CD8-positive, alpha-beta memory T cell (primary cell): Measurements from ENCODE around the gene IL32. TPM values are rescaled to one million over a fixed set of nuclear protein-coding genes. Genes with fewer than 3 reads are reported as not detected.

Experiments
- CTCF ChIA-PET: fragments of 350-600 bp; sonication (Branson Sonifier 250); formaldehyde crosslinking; loops from one replicate; lab custom pipeline; 2021; ENCODE audit warnings: antibody characterized with exemption; lab: Charles Lee
- POLR2A ChIA-PET: fragments of 350-600 bp; sonication (Branson Sonifier 250); formaldehyde crosslinking; loops from one replicate; lab custom pipeline; 2021; ENCODE audit warnings: antibody characterized with exemption; lab: Charles Lee
- DNase-seq, 5 donors: peaks; one replicate each; pipeline versions ENCODE4 v3.0.0 to v3.0.0-alpha.2; 2020 to 2022; ENCODE audit warnings: mixed read lengths in 1 of 5
- H3K27ac ChIP-seq: one replicate; pipeline ENCODE4 v1.7.0; 2013; ENCODE audit warnings: low read depth, mild to moderate bottlenecking, low read length, moderate library complexity
- H3K27me3 ChIP-seq: 2 replicates; pipeline ENCODE4 v1.7.0; 2013; ENCODE audit warnings: low read length, mild to moderate bottlenecking; ENCODE audit not compliant: insufficient read depth, poor library complexity, severe bottlenecking
- H3K36me3 ChIP-seq: 2 replicates; pipeline ENCODE4 v1.7.0; 2013; ENCODE audit warnings: mild to moderate bottlenecking, low read length, moderate library complexity; ENCODE audit not compliant: insufficient read depth
- H3K4me1 ChIP-seq: 2 replicates; pipeline ENCODE4 v1.7.0; 2013; ENCODE audit warnings: mild to moderate bottlenecking, low read length, moderate library complexity; ENCODE audit not compliant: insufficient read depth
- H3K4me3 ChIP-seq: 2 replicates; pipeline ENCODE4 v1.7.0; 2013; ENCODE audit warnings: mild to moderate bottlenecking, low read length
- H3K9me3 ChIP-seq: 2 replicates; pipeline ENCODE4 v1.7.0; 2013; ENCODE audit warnings: mild to moderate bottlenecking, low read length
- H3K27ac Mint-ChIP-seq, 8 donors: one replicate each; pipeline ENCODE4 v1.8.0; 2020 to 2021; ENCODE audit warnings: mixed read lengths in 8 of 8, mild to moderate bottlenecking in 6 of 8, inconsistent platforms in 3 of 8, moderate library complexity in 3 of 8
- H3K27me3 Mint-ChIP-seq, 2 donors: one replicate each; pipeline ENCODE4 v1.8.0; 2020 to 2021; ENCODE audit warnings: mixed read lengths in 2 of 2, mild to moderate bottlenecking in 1 of 2, moderate library complexity in 1 of 2
- H3K36me3 Mint-ChIP-seq, 3 donors: one replicate each; pipeline ENCODE4 v1.8.0; 2020 to 2021; ENCODE audit warnings: mixed read lengths in 3 of 3, inconsistent platforms in 1 of 3, mild to moderate bottlenecking in 1 of 3
- H3K4me1 Mint-ChIP-seq, 3 donors: one replicate each; pipeline ENCODE4 v1.8.0; 2020 to 2021; ENCODE audit warnings: mixed read lengths in 3 of 3, inconsistent platforms in 1 of 3, mild to moderate bottlenecking in 1 of 3
- H3K4me3 Mint-ChIP-seq, 7 donors: one replicate each; pipeline ENCODE4 v1.8.0; 2020 to 2021; ENCODE audit warnings: mixed read lengths in 7 of 7, mild to moderate bottlenecking in 6 of 7, moderate library complexity in 4 of 7, inconsistent platforms in 2 of 7
- H3K9me3 Mint-ChIP-seq, 5 donors: one replicate each; pipeline ENCODE4 v1.8.0; 2020 to 2022; ENCODE audit warnings: mixed read lengths in 5 of 5, mild to moderate bottlenecking in 3 of 5, moderate library complexity in 2 of 5, inconsistent platforms in 1 of 5
- polyA plus RNA-seq: library from polyadenylated mRNA; unstranded; fragments of 300-500 nt; fragmentation: Illumina TruSeq; gene quantifications from one replicate; pipeline ENCODE4 v1.2.3, GENCODE V29; 2021
- total RNA-seq, 2 experiments: library from RNA; stranded (reverse); gene quantifications; one replicate each; pipeline ENCODE4 v1.2.3, GENCODE V29; 2021

IL32 gene
- total and polyA plus RNA-seq, 3 experiments from 2014 or later, result 975 to 3,843 (median 992) TPM

DNA sequence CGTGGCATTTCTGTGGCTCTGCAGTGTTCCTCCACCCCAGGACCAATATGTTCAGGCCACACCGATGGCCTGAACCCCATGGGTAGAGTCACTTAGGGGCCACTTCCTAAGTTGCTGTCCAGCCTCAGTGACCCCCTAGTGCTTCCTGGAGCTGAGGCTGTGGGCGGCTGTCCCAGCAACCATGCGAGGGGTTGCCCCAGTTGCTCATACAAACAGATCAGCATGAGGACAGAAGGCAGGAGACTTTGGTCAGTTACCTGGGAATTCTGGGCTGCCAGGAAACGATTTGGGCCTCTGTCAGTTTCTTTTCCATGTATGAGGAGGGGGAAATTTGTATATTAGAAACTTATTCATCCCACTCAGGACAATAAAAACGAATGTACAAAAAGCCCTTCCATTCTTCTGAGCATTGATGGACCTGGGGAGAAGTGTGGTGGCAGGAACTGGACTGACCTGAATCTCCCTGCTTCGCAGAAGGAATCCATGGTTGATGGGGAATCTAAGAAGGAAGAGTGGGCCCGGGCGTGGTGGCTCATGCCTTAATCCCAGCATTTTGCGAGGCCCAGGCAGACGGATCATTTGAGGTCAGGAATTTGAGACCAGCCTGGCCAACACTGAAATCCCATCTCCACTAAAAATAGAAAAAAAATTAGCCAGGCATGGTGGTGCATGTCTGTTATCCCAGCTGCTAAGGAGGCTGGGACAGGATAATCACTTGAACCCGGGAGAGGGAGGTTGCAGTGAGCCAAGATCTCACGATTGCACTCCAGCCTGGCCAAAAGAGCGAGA, 4.9 kb upstream of the IL32 start:
- Histone ChIP-seq H3K27me3 (no peaks in the 10 kb centered on the region), H3K9me3 (no peaks in the 10 kb centered on the region), H3K36me3 (no peaks in the 10 kb centered on the region), H3K4me1 (peaks cover 52% of the 10 kb centered on the region), H3K27ac (peak overlapping the region; percentile 75), H3K4me3 (peak overlapping the region; percentile 71)
- H3K27ac Mint-ChIP-seq, result peak overlapping the region; percentile 57 to 97 (median 90)
- peak overlapping the region; percentile 81 to 97 (median 89) for H3K4me3 Mint-ChIP-seq
- H3K27me3 Mint-ChIP-seq, result no peaks in the 10 kb centered on the region
- peaks cover 0 to 16% (median under 1%) of the 10 kb centered on the region in 3 donors for H3K36me3 Mint-ChIP-seq
- ChIA-PET POLR2A (interaction anchor here (2.4 to 2.8 kb wide), 2 partner anchors 15 to 69 kb away, joined by 27 to 28 read pairs; no protein-coding TSS in a partner anchor), CTCF (interaction anchor here (1.0 to 10.5 kb wide), 15 partner anchors 9 to 107 kb away, joined by 3 to 190 read pairs (median 10); partner anchors contain the start of genes MMP25, ZNF213 and ZSCAN10)
- peaks cover 44 to 77% (median 61%) of the 10 kb centered on the region in 3 donors for H3K4me1 Mint-ChIP-seq
- no peaks in the 10 kb centered on the region for H3K9me3 Mint-ChIP-seq
- no peak for DNase-seq

DNA sequence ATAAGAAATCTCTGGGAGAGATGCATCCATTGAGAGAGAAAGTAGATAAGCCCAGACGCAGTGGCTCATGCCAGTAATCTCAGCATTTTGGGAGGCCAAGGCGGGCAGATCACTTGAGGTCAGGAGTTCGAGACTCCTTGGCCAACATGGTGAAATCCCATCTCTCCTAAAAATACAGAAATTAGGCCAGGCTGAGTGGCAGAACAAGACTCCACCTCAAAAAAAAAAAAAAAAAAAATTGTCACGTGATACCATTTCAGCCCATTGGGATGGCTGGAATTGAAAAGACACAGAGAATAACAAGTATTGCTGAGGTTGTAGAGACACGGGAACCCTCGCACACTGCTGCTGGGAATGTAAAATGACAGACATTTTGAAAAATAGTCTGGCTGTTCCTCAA, 2.9 kb upstream of the IL32 start:
- Histone ChIP-seq H3K9me3 (no peaks in the 10 kb centered on the region), H3K36me3 (peaks cover under 1% of the 10 kb centered on the region), H3K27me3 (no peaks in the 10 kb centered on the region), H3K4me3 (no peak overlapping the region), H3K27ac (no peak overlapping the region), H3K4me1 (peaks cover 43% of the 10 kb centered on the region)
- Mint-ChIP-seq H3K27ac (peak overlapping the region; percentile 29 to 99 (median 95)), H3K4me3 (peak overlapping the region in 3 of 7 donors; percentile 12 to 100 (median 40)), H3K4me1 (peaks cover 40 to 67% (median 55%) of the 10 kb centered on the region in 3 donors), H3K36me3 (peaks cover 7 to 28% (median 11%) of the 10 kb centered on the region in 3 donors), H3K9me3 (peaks cover 0 to 2% (median 0%) of the 10 kb centered on the region in 5 donors), H3K27me3 (no peaks in the 10 kb centered on the region)
- ChIA-PET POLR2A (no interaction called here), CTCF (interaction anchor here (10.5 kb wide), 1 partner anchor 65 kb away, joined by 99 read pairs; no protein-coding TSS in a partner anchor)
- no peak for DNase-seq

GRCh38 chr16:3063625-3064386, 1.6 kb upstream of the IL32 start:
- Histone ChIP-seq H3K9me3 (no peaks in the 10 kb centered on the region), H3K27ac (no peak overlapping the region), H3K27me3 (no peaks in the 10 kb centered on the region), H3K36me3 (peaks cover 13% of the 10 kb centered on the region), H3K4me1 (peaks cover 51% of the 10 kb centered on the region), H3K4me3 (no peak overlapping the region)
- H3K36me3 Mint-ChIP-seq, result peaks cover 10 to 38% (median 19%) of the 10 kb centered on the region in 3 donors
- no peak for DNase-seq
- H3K27me3 Mint-ChIP-seq, result no peaks in the 10 kb centered on the region
- ChIA-PET POLR2A (interaction anchor here (0.6 to 5.2 kb wide), 4 partner anchors 13 to 66 kb away, joined by 3 to 53 read pairs (median 4); no protein-coding TSS in a partner anchor), CTCF (interaction anchor here (1.0 to 10.5 kb wide), 5 partner anchors 13 to 68 kb away, joined by 3 to 99 read pairs (median 3); no protein-coding TSS in a partner anchor)
- peaks cover 43 to 71% (median 63%) of the 10 kb centered on the region in 3 donors for H3K4me1 Mint-ChIP-seq
- peaks cover 0 to 2% (median 0%) of the 10 kb centered on the region in 5 donors for H3K9me3 Mint-ChIP-seq
- peak overlapping the region; percentile 88 to 99 (median 95) for H3K27ac Mint-ChIP-seq
- H3K4me3 Mint-ChIP-seq, result peak overlapping the region; percentile 98 to 100 (median 100)

GRCh38 chr16:3065742-3066439, 451 bp downstream of the IL32 start:
- POLR2A ChIA-PET, result interaction anchor here (1.0 to 5.2 kb wide), 9 partner anchors 11 to 93 kb away, joined by 3 to 53 read pairs (median 5); partner anchors contain the start of gene ZSCAN10
- H3K9me3 ChIP-seq, result no peaks in the 10 kb centered on the region
- peak in 1 of 5 donors; percentile 52 for DNase-seq
- peaks cover 18 to 49% (median 30%) of the 10 kb centered on the region in 3 donors for H3K36me3 Mint-ChIP-seq
- peak overlapping the region; percentile 81 for H3K27ac ChIP-seq
- H3K36me3 ChIP-seq, result peaks cover 19% of the 10 kb centered on the region
- H3K4me3 Mint-ChIP-seq, result peak overlapping the region; percentile 98 to 100 (median 100)
- H3K4me1 ChIP-seq, result peaks cover 56% of the 10 kb centered on the region
- no peaks in the 10 kb centered on the region for H3K27me3 Mint-ChIP-seq
- peak overlapping the region; percentile 88 to 99 (median 96) for H3K27ac Mint-ChIP-seq
- CTCF ChIA-PET, result interaction anchor here (0.6 to 10.5 kb wide), 14 partner anchors 11 to 97 kb away, joined by 3 to 99 read pairs (median 4); partner anchors contain the start of gene ZSCAN10
- peaks cover 0 to 2% (median 0%) of the 10 kb centered on the region in 5 donors for H3K9me3 Mint-ChIP-seq
- H3K4me1 Mint-ChIP-seq, result peaks cover 52 to 75% (median 68%) of the 10 kb centered on the region in 3 donors
- peak overlapping the region; percentile 92 for H3K4me3 ChIP-seq
- H3K27me3 ChIP-seq, result no peaks in the 10 kb centered on the region

GRCh38 chr16:3066440-3066748, 954 bp downstream of the IL32 start:
- H3K27me3 ChIP-seq, result no peaks in the 10 kb centered on the region
- ChIA-PET CTCF (interaction anchor here (0.7 to 10.5 kb wide), 6 partner anchors 11 to 66 kb away, joined by 3 to 99 read pairs (median 8); no protein-coding TSS in a partner anchor), POLR2A (interaction anchor here (1.0 to 5.2 kb wide), 7 partner anchors 10 to 92 kb away, joined by 3 to 53 read pairs (median 4); partner anchors contain the start of gene ZSCAN10)
- Mint-ChIP-seq H3K27ac (peak overlapping the region; percentile 88 to 99 (median 96)), H3K4me3 (peak overlapping the region; percentile 98 to 100 (median 100)), H3K36me3 (peaks cover 18 to 50% (median 30%) of the 10 kb centered on the region in 3 donors), H3K9me3 (peaks cover 0 to 2% (median 0%) of the 10 kb centered on the region in 5 donors), H3K27me3 (no peaks in the 10 kb centered on the region), H3K4me1 (peaks cover 57 to 80% (median 73%) of the 10 kb centered on the region in 3 donors)
- peak overlapping the region; percentile 81 for H3K27ac ChIP-seq
- H3K4me3 ChIP-seq, result peak overlapping the region; percentile 92
- H3K36me3 ChIP-seq, result peaks cover 19% of the 10 kb centered on the region
- peaks cover 61% of the 10 kb centered on the region for H3K4me1 ChIP-seq
- DNase-seq, result no peak
- no peaks in the 10 kb centered on the region for H3K9me3 ChIP-seq

GRCh38 chr16:3068487-3068886, 3.0 kb downstream of the IL32 start:
- peaks cover 65 to 82% (median 79%) of the 10 kb centered on the region in 3 donors for H3K4me1 Mint-ChIP-seq
- no peak for DNase-seq
- POLR2A ChIA-PET, result interaction anchor here (5.2 kb wide), 1 partner anchor 8 kb away, joined by 53 read pairs; no protein-coding TSS in a partner anchor
- H3K27me3 Mint-ChIP-seq, result no peaks in the 10 kb centered on the region
- H3K4me3 ChIP-seq, result peak overlapping the region; percentile 92
- H3K4me3 Mint-ChIP-seq, result peak overlapping the region; percentile 98 to 100 (median 100)
- CTCF ChIA-PET, result interaction anchor here (1.2 to 10.5 kb wide), 5 partner anchors 9 to 59 kb away, joined by 3 to 99 read pairs (median 7); no protein-coding TSS in a partner anchor
- peaks cover 0 to 2% (median 0%) of the 10 kb centered on the region in 5 donors for H3K9me3 Mint-ChIP-seq
- H3K36me3 Mint-ChIP-seq, result peaks cover 18 to 50% (median 30%) of the 10 kb centered on the region in 3 donors
- peaks cover 19% of the 10 kb centered on the region for H3K36me3 ChIP-seq
- no peaks in the 10 kb centered on the region for H3K27me3 ChIP-seq
- peaks cover 73% of the 10 kb centered on the region for H3K4me1 ChIP-seq
- peak overlapping the region; percentile 92 to 99 (median 96) for H3K27ac Mint-ChIP-seq
- H3K9me3 ChIP-seq, result no peaks in the 10 kb centered on the region
- H3K27ac ChIP-seq, result peak overlapping the region; percentile 16
